T-helper 1 cell treated with Interleukin-12 subunit alpha and Interleukin-12 subunit beta and Interleukin-4 antibody, amounts not matched to agents 30 ng/mL and 1 ng/mL, for 36 hours (primary cell): ENCODE data around the gene NVL. TPM values are rescaled to one million over a fixed set of nuclear protein-coding genes. Genes with fewer than 3 reads are reported as not detected.

ENCODE experiments used
- intact Hi-C: fragments of 100-400 bp; cut with micrococcal nuclease; formaldehyde crosslinking; loops from one replicate; pipeline ENCODE4 v1.15.1; 2024
- total RNA-seq: library from RNA; stranded (reverse); gene quantifications from 2 replicates; pipeline ENCODE4 v1.2.3, GENCODE V29; 2022

The NVL gene
- total RNA-seq, 1 donor from 2014 or later, result 41.2 TPM

DNA sequence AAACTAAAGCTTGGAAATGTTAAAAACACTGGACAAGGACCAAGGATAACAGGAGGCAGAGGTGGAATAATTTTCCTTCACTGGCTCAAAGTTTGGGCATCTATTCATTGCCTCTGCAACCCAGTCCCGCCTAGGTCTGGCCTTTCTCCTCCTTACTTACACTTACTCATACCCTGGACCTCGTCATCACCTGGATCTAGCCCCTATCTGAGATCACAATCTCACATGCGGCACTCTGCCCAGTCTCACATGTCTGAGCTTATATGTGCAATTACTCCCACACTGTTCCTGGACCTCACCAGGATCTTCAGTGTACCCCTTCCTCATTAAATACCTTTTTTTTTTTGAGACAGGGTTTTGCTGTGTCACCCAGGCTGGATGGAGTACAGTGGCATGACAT lies 37.6 kb downstream of the NVL start:
- intact Hi-C loops, result no loop called here

DNA sequence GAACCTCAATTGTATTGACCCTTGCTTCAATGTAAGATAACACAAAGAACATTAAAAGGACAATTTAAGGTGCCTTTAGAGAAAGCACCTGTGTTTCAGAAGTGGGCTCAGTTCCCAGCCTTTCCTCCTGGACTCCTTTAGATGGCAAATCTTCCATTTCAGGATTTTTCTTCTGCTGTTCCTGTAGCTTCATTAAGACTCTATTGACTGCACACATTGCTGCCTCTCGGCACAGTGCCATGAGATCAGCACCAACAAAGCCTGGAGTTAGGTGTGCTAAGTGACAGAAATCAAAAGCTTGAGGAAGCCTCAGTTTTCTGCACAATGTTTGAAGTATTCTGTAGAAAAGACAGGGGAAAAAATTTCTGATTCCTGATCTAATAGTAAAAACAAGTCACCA lies 40.6 kb downstream of the NVL start:
- intact Hi-C loops, result no loop called here

DNA sequence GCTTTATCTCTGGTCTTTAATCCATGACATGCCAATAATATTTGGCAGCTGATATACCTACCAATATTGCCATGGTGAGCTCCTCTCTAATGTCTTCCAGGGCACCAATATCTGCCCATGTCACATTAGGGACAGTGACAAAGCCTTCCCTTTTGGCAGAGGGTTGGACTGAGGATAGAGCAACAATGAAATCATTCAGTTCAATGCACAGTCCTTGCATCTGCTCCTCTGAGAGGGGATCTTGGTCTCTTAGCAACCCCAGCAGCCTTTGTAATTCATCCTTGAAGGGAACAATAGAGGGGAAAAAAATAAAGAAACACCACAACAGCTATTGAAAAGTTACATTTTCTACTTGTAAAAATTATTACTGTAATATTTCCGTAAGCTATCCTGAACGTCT lies 42.3 kb downstream of the NVL start:
- intact Hi-C loops, result no loop called here

DNA sequence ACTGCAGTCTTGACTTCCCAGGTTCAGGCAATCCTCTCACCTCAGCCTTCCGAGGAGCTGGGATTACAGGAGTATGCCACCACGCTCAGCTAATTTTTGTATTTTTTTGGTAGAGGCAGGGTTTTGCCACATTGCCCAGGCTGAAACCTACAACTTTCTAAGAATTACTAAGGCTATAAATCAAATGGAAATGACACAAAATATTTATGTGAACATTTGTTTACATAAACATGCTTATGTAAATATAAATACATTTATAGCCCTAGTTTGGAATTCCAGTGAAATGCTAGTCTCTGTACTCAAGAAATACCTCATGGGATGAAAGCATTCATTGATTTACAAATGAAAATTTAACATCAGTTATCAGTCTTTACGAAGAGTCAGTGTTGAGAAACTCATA lies 47.8 kb downstream of the NVL start:
- intact Hi-C loops, result no loop called here

DNA sequence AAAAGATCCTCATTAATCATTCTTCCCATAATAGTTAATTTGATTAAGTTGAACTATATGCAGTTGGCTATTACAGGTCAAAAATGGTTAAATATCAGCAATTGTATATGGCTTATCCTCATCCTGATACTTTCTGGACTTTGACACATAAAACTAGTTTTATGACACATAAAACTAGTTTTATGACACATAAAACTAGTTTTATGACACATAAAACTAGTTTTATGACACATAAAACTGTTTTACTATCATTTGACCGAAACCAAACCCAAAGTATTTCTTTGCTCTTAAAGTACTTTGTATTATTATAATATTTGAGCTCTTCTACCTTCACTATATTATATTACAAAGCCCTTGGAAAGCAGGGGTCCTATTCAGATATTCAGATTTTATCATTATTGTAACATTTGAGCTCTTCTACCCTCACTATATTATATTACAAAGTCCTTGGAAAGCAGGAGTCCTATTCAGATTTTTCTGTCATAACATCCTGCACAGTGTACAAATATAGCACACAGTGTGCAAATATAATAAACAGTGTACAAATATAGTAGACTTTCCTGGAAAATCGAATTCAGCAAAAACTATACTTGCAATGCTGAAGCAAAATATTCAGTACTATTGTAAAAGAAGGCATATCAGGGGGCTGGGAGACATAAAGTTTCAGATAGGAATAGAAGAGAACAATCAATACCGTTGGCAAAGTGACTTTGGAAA lies 53.0 kb downstream of the NVL start:
- intact Hi-C loops, result no loop called here

DNA sequence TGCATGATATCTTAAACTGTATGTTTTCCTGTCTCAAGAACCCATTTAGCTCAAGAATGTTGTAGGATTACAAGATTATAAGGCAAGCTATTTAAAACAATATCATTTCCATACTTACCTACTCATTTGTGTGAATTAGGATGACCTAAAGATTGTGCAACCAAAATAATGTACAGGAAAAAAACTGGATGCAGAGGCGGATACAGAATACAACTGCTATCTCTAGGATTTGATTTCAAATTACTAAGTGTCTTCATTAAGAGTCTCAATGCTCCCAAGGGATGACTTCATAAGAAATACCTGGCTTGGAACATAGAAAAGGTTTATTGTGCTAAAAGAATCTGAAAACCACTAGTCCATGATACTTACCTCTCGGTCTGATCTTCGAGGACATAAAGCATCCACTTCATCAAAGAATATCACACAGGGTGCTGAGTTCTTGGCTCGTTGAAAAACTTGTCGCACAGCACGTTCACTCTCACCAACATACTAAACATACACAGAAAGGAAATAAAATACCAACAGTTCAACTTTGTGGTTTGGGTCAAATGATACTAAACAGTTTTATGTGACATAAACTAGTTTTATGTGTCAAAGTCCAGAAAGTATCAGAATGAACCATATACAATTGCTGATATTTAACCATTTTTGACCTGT lies 54.9 kb downstream of the NVL start:
- intact Hi-C loops, result no loop called here

DNA sequence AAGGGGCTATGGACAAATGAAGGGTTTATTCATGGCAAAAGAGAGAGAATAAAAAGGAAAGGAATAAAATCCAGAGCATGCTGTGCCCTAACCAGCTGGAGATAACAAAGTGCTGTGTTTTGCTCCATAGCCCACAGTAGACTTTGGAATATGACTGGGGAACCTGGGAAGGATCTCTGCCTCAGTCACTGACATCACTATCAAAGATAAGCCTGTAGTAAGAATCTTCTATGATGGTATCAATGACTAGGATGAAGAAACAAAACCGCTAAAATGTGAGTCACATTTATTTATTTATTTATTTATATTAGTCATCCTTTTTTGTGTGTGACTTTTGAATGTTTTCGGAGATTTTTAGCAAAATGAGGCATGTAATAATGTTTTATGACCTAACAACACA lies 56.3 kb downstream of the NVL start:
- intact Hi-C loops, result no loop called here

DNA sequence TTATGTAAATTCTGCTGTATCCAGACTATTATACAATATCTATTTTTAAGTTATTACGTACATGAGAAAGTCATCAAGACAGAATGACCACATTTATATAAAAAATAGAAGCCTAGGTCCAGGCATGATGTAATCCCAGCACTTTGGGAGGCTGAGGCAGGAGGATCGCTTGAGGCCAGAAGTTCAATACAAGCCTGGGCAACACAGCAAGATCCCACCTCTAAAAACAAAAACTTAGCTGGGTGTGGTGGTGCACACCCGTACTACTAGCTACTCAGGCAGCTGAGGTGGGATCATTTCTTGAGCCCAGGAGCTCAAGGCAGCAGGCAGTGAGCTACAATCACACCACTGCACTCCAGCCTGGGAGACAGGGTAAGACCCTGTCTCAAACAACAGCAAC lies 58.9 kb downstream of the NVL start:
- intact Hi-C loops, result no loop called here

DNA sequence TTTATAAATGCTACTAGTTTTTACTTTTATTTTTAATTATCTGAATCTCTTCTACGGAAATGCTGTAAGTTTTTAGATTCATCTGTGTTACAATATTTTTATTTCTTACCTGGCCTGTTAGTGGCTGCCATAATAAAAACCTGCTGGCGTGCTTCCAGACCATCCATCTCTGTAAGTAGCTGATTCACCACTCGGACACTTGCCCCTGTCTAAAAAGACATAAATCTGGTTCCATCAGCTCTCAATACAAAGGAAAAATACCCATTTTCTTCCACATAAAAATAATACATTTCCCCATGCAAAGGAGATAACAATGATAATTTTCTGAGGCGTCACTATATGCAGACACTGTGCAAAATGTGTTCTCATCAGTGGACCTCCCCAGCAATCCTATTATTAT lies 62.0 kb downstream of the NVL start:
- intact Hi-C loops, result loop anchor here (10.0 kb wide), 1 partner anchor 153 kb away; the partner anchor contains the start of gene FBXO28

DNA sequence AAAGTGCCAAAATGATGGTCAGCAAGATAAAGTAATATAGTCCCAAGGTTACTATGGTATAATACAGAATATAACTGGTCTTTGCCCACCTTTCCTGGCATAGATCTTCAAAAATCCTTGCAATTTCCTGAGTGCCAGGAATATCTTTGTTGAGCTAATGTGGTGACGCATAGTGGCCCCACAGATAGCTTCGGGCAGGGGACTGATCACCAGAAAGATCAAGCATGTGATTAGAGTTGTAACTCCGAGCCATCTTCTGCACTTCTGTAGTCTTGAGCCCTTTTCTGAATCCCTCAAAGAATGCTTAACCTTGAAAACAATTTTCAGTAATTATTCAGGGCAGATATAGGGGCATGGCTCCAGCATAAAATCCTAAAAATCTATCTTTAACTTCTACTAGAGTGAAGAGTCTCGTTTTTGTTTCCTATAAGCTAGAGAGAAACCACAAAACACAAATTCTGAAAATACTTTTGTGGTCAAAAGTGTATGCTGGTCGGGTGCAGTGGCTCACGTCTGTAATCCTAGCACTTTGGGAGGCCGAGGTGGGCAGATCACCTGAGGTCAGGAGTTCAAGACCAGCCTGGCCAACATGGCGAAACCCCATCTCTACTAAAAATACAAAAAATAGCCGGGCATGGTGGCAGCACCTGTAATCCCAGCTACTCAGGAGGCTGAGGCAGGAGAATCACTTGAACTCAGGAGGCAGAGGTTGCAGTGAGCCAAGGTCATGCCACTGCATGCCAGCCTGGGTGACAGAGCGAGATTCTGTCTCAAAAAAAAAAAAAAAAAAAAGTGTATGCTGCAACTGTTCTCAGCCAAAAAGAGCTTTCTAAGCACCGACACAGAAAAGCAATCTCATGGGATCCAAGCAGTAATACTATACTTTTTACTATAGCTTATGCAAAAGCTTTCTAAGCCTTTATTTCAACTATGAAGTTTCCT lies 62.8 kb downstream of the NVL start:
- intact Hi-C loops, result loop anchor here (10.0 kb wide), 1 partner anchor 152 kb away; the partner anchor contains the start of gene FBXO28

DNA sequence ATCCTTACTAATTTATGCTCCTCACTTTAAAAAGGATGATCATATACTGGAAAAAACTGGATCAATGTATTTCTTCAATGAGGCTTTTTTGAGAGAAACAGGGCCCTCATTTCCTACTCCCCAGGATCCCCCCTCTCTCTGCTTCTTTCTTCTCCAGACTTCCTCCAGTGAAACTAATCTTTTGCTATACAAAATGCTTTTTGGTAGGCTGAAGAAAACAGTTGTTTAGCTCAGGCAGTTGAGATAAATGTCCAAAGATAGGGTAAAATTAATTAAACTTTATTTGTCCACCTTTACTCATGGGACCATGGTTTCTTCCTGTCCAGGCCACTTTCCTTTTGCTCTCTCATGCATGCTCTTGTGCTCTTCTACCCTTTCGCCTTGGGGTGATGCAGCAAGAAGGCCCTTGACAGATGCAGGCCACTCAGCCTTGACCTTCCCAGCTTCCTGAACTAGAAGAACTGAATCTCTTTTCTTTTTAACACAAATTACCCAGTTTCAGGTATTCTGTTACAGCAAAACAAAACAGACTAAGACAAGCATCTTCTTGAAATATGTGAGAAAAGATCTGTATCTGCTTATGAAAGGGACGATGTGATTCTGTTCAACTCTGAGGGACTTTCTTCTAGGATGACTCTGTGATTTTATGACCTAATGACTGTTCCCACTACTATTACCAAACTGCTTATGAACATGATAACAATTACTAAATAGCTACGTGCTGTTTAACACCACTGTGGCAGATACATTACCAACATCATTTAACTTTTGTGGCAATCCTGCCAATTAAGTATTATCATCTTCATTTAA lies 63.7 kb downstream of the NVL start:
- intact Hi-C loops, result loop anchor here (10.0 kb wide), 1 partner anchor 152 kb away; the partner anchor contains the start of gene FBXO28

DNA sequence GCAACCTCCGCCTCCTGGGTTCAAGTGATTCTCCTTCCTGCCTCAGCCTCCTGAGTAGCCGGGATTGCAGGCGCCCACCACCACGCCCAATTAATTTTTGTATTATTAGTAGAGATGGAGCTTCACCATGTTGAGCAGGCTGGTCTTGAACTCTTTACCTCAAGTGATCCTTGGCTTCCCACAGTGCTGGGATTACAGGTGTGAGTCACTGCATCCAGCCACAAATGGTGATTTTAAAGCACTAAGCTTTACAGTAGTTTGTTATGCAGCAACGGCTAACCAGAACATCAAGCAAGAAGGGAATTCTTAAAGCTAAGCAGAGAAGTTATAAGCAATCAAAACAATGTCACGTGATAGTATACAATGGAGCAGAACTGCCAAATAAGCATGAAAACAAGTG lies 65.7 kb downstream of the NVL start:
- intact Hi-C loops, result loop anchor here (10.0 kb wide), 1 partner anchor 150 kb away; the partner anchor contains the start of gene FBXO28

DNA sequence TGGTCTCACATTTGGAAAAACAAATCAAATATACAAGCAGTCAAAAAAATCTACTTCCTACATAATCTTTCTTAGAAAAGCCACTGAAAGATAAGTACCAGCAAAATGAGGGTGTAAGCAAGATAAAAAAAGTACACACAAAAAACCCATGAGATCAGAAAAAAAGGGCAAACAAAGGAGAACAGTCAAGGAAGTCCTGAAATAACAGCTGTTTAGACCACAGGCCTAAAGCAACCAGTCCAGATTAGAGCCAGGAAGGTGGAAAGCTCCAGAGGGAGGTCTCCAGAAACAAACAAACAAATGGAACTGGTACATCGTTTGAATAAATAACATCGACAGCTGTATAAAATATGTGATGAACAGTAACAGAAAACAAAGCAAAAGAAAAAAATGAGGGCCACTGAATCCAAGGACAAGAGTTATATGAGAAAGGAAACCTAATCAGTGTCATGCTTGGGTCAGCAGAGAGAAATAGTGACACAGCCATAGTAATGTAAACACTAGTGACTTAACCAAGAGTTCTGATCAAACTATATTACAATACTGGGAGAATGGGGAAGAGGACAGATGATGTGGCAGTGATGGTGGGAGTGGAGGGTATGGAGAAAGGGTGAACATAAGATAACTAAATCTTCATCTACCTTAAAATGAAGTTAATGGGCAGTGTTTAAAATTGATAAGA lies 67.5 kb downstream of the NVL start:
- intact Hi-C loops, result loop anchor here (1.0 to 10.0 kb wide), 3 partner anchors 68 to 148 kb away; partner anchors contain the start of genes FBXO28 and NVL

DNA sequence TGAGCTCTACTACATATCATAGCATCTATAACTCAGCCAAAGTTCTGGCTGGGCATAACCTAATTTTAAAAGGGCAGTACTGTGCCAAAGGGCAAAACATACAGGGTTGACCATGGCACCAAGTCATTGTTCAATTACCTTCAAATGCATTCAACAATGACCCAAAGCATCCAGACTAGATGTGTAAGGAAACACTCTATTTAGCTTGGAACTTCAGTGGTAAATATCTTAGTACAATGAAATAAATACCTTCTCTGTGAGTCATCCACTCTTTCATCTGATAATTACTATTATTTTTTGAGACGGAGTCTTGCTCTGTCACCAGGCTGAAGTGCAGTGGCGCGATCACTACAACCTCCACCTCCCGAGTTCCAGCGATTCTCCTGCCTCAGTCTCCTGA lies 70.0 kb downstream of the NVL start:
- intact Hi-C loops, result loop anchor here (10.0 kb wide), 1 partner anchor 145 kb away; the partner anchor contains the start of gene FBXO28

DNA sequence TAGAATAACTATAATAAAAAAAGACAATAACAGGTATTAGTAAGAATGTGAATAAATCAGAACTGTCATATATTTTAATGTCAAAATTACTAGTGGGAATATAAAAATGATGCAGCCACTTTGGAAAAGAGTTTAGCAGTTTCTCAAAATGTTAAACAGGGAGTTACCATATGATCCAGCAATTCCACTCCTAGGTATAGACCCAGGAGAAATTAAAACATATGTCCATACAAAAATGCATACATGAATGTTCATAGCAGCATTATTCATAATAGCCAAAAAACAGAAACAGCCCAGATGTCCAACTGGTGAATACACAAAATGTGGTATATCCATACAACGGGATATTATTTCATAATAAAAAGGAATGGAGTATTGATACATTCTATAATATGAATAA lies 71.6 kb downstream of the NVL start:
- intact Hi-C loops, result no loop called here

DNA sequence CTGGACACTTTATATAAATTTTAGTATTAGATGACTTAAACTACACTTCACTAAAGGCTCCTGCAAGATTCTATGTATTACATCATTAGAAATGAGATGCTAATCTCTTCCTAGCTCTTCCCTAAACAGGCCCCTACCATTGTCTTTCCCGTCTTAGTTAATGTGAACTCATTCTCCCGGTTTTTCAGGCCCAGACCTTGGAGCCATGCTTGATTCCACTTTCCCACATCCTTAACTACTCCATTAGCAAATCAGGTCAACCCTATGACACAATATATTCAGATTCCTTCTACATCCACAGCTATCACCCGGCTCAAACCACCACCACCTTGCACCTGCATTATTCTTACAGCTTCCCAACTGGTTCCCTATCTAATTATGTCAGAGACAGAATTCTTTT lies 73.3 kb downstream of the NVL start:
- intact Hi-C loops, result no loop called here

DNA sequence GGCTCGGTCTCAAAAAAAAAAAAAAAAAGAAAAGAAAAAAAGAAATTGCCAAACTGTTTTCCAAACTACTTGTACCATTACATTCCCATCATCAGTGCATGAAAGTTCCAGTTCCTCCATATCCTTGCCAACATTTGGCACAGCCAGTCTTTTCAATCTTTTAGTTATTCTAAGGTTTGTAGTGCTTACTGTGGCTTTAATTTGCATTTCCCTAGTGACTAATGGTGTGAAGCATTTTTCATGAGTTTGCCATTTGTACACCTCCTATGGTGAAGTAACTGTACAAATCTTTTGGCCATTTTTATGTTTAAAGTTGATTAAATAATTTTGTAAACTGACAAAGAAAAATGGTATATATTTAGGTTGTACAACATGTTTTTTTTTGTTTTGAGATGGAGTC lies 76.3 kb downstream of the NVL start:
- intact Hi-C loops, result no loop called here

DNA sequence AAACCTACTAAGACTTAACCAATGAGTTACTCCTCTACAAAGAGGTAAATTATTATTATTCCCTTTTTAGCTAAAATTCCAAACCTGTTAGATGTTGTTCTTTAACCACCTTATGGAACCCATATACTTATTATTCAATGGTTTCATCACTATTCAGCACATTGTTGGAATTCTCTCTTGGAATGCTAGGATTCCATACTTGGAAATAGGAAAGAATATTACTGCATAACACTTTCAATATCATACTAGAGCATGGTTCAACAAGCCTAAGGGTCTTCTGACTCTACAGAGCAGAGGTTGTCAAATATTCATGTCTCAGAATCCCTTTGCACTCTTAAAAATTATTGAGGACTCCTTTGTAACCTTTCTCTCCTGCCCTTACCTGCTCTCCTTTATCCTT lies 77.5 kb downstream of the NVL start:
- intact Hi-C loops, result no loop called here

DNA sequence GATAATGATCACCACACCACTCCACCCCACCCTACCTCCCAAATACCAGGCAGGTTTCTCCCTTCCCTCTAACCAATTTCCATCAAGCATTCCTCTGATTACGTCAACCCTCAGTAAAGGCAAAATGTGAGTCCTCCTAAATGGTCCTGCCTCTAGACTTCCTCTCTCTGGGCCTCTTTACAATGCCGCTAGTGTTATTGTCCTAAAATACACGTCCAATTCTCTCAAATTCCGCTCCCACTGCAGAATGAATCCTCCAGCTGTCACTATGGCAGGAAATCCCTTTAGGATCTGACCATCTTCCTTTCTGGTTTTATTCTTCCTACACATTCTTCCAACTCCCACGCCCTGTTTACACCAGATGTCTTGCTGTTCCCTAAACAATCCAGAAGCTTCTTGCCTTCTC lies 78.2 kb downstream of the NVL start:
- intact Hi-C loops, result no loop called here

DNA sequence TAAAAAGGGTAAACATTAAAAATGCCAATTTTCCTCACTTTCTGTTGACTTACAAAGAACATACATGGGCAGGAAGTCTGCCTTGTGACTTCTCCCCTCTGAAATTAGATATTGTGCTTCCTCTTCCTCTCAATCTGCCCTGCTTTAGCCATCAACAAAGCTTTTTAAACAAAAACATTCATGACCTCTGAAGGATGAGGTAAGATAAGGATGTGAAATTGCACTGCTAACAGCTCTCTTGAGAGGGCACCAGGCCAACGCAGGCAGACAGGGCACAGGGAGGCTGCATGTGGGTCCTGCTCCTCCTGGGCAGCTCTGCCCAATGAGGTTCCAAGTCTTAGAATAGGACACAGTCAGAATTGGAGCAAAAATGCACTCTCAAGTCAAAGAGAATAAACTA lies 84.8 kb downstream of the NVL start:
- intact Hi-C loops, result loop anchor here (5.0 kb wide), 1 partner anchor 63 kb away; the partner anchor contains the start of gene DEGS1
